ENCODE measurements around the gene NYAP2. TPM values are rescaled to one million over a fixed set of nuclear protein-coding genes. Genes with fewer than 3 reads are reported as not detected.

NYAP2 gene
- total RNA-seq, 2 experiments from 2014 or later: 0.06 TPM; not detected in 1

DNA sequence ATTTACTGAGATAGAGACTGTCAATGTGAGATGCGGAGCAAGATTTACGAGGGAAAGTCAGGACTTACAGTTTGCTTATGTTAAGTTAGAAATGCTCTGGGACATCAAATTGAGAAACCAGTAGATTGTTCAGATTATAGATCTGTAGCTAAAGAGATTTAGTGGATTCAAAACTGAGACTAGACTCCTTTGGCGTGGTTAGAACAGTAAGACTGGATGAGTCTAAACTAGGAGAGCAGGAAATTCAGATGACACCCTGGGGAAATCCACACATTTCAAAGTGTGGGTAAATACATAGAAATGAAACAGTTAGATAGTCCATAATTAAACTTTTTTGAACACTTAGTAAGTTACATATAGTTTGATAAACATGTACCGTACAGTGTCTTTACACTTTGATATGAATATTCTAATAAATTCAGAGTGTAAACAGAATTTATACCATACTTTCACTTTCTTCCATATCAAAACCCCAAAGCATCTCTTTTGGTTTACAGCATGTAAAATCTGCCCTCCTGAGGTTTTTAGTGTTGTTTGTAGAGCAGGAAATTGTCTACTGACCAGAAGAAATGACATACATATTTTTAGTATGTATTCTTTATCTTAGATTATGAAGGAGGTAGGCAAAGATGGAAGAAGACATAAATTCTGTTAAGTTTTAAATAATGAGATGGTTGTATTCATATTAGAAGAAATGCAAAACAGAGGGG, 231.5 kb downstream of the NYAP2 start:
- Mint-ChIP-seq H3K4me1 (peaks cover 11% of the 10 kb centered on the region), H3K27ac (no peak overlapping the region), H3K36me3 (no peaks in the 10 kb centered on the region), H3K9me3 (no peaks in the 10 kb centered on the region), H3K27me3 (peaks cover 25% of the 10 kb centered on the region), H3K4me3 (no peak overlapping the region)
- no peak for DNase-seq

DNA sequence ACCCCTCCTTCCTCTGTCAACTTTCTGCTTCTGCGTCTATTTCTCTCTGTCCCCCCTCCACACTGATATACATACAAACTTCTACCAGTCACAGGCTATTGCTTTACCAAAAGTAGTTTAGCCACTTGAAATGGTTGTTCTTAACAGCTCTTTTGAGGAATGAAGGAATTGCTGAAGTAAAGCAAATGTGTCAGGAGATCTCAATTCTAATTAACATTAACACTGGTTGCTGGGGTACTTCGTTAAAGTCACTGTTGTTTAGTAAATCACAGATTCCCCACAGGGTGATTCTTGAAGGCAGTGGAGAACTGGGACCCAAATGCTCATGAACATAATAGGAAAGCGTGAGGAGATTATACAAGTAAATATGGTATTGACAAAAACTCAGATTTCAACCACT, 232.8 kb downstream of the NYAP2 start:
- Mint-ChIP-seq H3K36me3 (no peaks in the 10 kb centered on the region), H3K27me3 (peaks cover 31% of the 10 kb centered on the region), H3K27ac (no peak overlapping the region), H3K4me3 (no peak overlapping the region), H3K4me1 (peaks cover 11% of the 10 kb centered on the region), H3K9me3 (no peaks in the 10 kb centered on the region)
- no peak for DNase-seq

DNA sequence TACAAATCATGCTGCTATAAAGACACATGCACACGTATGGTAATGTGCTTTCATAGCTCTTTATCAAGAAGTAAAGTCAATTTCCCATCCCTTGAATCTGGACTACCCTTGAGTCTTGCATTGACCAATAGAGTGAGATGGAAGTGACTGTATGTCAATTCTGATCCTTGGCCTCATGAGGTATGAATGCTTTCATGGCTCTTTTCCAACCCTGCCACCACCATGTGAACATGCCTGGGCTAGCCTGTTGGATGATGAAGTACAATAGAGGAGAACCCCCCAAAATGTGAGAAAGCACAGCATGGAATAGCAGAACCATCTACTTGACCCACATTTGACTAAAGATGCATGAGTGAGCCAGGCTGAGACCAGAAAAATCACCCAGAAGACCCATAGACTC, 237.0 kb downstream of the NYAP2 start:
- no peaks in the 10 kb centered on the region for H3K36me3 Mint-ChIP-seq
- H3K27ac Mint-ChIP-seq: no peak overlapping the region
- peaks cover 36% of the 10 kb centered on the region for H3K27me3 Mint-ChIP-seq
- no peak for DNase-seq
- H3K9me3 Mint-ChIP-seq: no peaks in the 10 kb centered on the region
- H3K4me3 Mint-ChIP-seq: no peak overlapping the region
- H3K4me1 Mint-ChIP-seq: peaks cover 2% of the 10 kb centered on the region

DNA sequence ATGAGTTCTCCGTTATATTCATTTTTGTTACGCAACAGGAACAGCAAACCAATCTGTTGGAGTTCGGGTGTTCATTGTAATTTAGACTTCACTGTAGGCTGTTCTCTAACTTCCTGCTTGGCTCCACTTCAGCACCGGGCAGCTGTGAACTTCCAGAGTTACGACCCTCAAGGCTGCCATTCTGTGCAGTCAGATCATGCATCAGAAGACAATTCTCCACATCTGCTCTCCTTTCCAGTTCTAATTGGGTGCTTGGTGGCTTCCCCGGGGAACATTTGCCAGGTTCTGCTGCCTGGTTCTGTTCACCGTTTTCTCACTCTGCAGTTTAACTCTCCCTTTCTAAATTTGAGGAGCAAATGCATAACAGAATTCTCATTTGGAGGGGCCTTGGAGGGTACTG, 237.7 kb downstream of the NYAP2 start:
- Mint-ChIP-seq H3K36me3 (no peaks in the 10 kb centered on the region), H3K27me3 (peaks cover 29% of the 10 kb centered on the region), H3K27ac (no peak overlapping the region), H3K9me3 (no peaks in the 10 kb centered on the region), H3K4me1 (peaks cover under 1% of the 10 kb centered on the region), H3K4me3 (no peak overlapping the region)
- no peak for DNase-seq

DNA sequence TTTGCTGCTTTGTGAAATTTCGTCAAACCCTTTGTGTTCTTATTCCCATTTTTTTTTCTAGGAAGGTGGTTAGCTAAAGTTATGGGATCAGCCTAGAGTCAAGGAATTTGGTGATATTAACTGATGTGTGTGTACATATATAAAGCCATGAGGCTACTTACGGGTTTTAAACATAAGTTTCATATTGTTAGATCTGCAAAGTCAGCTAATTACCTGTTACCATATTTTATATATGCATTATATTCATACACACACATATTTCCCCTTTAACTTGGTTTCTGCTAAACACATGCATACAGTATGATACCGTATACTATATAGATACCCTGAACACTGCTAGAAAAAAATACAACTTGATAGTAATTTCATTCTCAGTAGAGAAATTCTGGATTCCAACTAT, 241.0 kb downstream of the NYAP2 start:
- H3K9me3 Mint-ChIP-seq: peaks cover 2% of the 10 kb centered on the region
- DNase-seq: no peak
- no peak overlapping the region for H3K27ac Mint-ChIP-seq
- H3K27me3 Mint-ChIP-seq: peaks cover 18% of the 10 kb centered on the region
- no peak overlapping the region for H3K4me3 Mint-ChIP-seq
- no peaks in the 10 kb centered on the region for H3K36me3 Mint-ChIP-seq
- H3K4me1 Mint-ChIP-seq: no peaks in the 10 kb centered on the region

DNA sequence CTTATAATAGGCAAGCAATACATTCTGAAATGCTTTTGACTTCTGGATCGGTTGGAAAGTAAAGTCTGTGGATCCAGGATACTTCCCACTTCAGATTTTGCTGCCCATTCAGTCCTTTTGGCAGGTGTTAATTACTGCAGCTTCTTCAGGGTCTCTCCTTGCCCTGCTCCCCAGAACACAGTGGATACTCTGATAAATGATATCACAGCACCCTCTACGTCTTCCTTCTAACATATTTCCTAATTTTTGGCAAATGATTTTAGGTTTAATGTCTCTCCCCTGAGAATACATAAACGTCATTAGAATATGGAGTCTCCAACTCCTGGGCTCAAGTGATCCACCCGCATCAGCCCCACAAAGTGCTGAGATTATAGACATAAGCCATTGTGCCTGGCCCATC, 249.8 kb downstream of the NYAP2 start:
- no peaks in the 10 kb centered on the region for H3K36me3 Mint-ChIP-seq
- peaks cover 5% of the 10 kb centered on the region for H3K27me3 Mint-ChIP-seq
- H3K4me3 Mint-ChIP-seq: no peak overlapping the region
- H3K27ac Mint-ChIP-seq: no peak overlapping the region
- peaks cover 2% of the 10 kb centered on the region for H3K9me3 Mint-ChIP-seq
- DNase-seq: no peak
- H3K4me1 Mint-ChIP-seq: no peaks in the 10 kb centered on the region

DNA sequence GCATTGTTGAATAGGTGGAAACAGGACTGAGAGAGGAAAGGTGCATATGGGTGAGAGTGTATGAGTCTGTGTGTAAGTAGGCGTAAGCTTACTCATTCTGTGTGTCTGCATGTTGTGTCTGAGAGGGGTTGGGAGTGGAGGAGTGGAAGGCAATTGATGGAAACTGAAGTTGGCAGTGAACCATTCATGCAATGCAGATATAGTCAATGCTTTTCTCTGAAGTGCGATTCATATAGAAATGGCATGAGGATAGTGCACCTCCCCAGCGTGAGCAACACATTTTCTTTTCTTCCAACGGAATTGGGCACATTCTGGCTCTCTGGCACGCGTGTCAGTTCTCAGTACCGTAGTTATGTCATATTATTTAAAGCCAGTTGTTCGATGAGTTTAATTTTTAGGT, 250.5 kb downstream of the NYAP2 start:
- no peaks in the 10 kb centered on the region for H3K36me3 Mint-ChIP-seq
- H3K4me1 Mint-ChIP-seq: no peaks in the 10 kb centered on the region

DNA sequence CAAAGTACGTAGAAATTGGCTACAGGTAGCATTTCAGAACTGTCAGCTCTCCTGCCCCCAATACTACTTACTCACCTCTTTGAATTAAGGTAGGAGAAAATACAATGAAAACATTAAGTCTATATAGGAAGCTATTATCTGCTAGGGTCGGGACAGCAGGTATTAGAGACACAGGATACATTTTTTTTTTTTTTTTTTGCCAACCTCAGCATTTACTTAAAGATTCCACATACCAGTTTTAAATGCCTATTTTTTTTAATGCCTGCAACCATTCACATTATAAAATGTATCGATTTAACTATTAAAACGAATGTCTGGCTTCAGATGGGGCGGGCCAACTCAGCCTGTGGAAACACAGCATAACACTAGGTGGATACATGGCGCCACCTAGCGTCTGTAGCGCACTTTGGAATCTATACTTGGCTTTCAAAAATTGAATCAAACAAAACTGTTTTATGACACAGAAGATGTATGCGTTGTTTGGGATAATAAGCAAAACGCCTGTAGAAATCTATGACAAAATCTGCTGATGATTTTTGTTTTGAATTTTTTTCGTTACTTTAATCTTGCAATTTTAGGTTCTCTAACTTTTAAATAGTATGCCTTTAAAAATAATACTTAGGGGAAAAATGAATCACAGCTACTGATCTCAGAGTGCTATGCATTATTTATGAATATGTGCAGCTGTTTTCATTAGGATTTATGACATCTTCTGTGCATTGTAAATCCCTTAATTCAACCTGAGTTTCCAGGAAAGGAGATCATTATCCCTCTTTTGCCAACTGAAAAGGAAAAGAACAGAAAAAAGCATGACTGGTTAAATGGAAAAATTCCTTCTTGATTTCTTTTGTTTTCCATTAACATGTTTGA, 261.0 kb downstream of the NYAP2 start:
- Mint-ChIP-seq H3K4me1 (no peaks in the 10 kb centered on the region), H3K36me3 (no peaks in the 10 kb centered on the region), H3K27me3 (peaks cover 39% of the 10 kb centered on the region), H3K4me3 (no peak overlapping the region), H3K27ac (no peak overlapping the region), H3K9me3 (no peaks in the 10 kb centered on the region)
- DNase-seq: peak; percentile 60

More for the DNA sequence above, 250.5 kb downstream of the NYAP2 start:
- no peak overlapping the region for H3K27ac Mint-ChIP-seq
- H3K27me3 Mint-ChIP-seq: peaks cover 5% of the 10 kb centered on the region
- no peak overlapping the region for H3K4me3 Mint-ChIP-seq
- H3K9me3 Mint-ChIP-seq: no peaks in the 10 kb centered on the region
- no peak for DNase-seq

DNA sequence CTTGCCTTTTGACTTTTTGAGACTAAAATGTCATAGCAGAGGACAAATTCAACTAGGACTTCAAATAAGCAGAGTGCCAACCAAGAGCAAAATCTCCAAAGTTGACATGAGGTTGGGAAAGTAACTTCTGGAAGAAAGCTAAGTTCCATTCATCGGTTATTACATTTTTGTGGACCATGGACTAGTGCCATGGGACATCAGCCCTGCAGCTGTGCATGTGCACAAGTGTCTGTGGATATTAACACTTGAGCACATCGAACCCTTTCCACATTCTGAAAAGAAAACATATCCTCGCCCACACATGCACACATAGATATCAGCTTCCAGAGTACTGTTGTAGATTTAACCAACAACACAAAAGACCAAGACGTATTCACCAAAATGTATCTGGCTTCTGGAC, 262.6 kb downstream of the NYAP2 start:
- no peak for DNase-seq
- no peaks in the 10 kb centered on the region for H3K36me3 Mint-ChIP-seq
- no peak overlapping the region for H3K27ac Mint-ChIP-seq
- no peak overlapping the region for H3K4me3 Mint-ChIP-seq
- no peaks in the 10 kb centered on the region for H3K4me1 Mint-ChIP-seq
- H3K27me3 Mint-ChIP-seq: peaks cover 35% of the 10 kb centered on the region
- H3K9me3 Mint-ChIP-seq: no peaks in the 10 kb centered on the region

DNA sequence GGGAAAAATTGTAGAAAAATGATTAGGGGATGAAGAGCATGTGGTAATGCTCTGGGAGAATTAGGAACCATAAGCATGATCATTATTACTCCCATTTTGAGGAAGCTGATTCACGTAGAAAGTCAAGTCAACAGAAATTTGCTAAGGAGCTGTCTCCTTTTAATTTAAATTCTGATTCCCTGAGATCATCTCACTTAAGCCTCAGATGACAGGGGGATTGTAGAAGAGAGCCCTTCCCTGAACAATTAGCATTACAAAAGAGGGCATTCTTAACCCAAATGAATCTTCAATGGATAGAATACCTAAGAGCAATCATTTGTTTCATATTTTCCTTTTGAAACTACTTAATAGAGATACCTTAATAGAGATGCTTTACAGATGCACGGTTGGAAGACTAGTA, 267.9 kb downstream of the NYAP2 start:
- DNase-seq: no peak
- peaks cover 21% of the 10 kb centered on the region for H3K27me3 Mint-ChIP-seq
- no peaks in the 10 kb centered on the region for H3K36me3 Mint-ChIP-seq
- H3K9me3 Mint-ChIP-seq: no peaks in the 10 kb centered on the region
- H3K4me1 Mint-ChIP-seq: no peaks in the 10 kb centered on the region
- no peak overlapping the region for H3K27ac Mint-ChIP-seq
- H3K4me3 Mint-ChIP-seq: no peak overlapping the region

DNA sequence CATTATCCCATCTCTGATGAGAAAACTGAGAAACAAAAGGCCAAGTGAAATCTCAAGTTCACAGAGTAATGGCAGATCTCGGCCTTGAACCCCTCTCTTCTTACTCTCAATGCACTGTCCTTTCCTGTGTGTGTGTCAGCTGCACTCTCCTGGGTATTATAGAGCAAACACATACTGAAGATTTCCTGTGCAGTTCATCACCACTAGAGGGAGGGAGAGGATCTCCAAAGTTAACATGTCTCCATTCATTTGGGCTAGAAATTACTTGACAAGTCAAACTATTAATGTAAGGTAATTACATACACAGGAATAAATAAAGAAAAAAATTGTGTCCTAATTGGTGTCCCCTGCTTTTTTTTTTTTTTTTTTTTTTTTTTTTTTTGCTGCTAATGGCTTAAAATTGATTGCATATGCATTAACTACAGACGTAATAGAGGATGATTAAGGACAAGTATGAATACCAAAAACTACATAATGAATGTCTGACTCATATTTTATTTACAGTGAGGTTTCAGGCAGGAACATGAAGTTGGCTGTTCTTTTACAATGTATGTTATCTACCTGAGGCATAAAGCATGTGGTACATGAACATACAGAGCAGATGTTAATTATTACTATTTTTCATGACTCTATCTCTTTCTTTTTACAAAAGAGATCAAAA, 269.2 kb downstream of the NYAP2 start:
- Mint-ChIP-seq H3K27me3 (peaks cover 11% of the 10 kb centered on the region), H3K9me3 (no peaks in the 10 kb centered on the region), H3K4me3 (no peak overlapping the region), H3K4me1 (no peaks in the 10 kb centered on the region), H3K27ac (no peak overlapping the region), H3K36me3 (no peaks in the 10 kb centered on the region)
- DNase-seq: no peak

DNA sequence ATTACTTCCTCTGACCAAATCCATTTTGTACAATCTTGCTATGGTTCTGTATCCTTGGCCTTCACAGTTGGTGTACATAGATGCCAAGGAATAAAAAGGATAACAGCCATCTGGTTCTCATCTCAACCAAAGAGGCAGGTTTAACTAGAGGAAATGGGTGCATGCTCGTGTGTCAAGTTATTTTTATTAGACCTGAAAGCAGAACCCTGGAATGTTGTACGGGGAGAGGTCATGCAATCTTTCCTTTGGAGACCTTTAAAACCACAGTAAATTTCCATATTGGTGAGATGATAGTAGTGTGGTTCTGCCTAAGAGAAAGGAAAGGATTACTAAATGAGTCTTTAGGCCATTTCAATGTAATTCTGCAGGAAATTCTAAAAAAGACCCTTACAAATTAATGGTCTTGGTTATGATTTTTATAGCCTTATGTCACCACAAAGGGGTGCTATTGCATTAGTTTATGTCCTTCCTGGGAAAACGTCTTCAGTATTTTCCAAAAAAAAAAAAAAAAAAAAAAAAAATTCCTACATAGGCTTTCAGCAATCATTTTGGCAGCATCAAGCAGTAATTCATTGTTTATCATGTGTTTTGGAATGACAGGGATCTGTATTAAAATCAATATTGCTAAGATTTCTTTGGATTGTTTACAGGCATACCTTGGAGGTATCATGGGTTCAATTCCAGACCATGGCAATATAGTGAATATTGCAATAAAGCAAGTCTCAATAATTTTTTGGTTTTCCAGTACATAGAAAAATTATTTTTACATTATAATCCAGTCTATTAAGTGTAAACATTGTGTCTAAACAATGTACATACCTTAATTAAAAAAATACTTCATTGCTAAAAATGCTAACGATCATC, 270.8 kb downstream of the NYAP2 start:
- no peaks in the 10 kb centered on the region for H3K9me3 Mint-ChIP-seq
- no peak overlapping the region for H3K4me3 Mint-ChIP-seq
- peaks cover under 1% of the 10 kb centered on the region for H3K27me3 Mint-ChIP-seq
- no peak for DNase-seq
- H3K36me3 Mint-ChIP-seq: no peaks in the 10 kb centered on the region
- H3K27ac Mint-ChIP-seq: no peak overlapping the region
- H3K4me1 Mint-ChIP-seq: no peaks in the 10 kb centered on the region

DNA sequence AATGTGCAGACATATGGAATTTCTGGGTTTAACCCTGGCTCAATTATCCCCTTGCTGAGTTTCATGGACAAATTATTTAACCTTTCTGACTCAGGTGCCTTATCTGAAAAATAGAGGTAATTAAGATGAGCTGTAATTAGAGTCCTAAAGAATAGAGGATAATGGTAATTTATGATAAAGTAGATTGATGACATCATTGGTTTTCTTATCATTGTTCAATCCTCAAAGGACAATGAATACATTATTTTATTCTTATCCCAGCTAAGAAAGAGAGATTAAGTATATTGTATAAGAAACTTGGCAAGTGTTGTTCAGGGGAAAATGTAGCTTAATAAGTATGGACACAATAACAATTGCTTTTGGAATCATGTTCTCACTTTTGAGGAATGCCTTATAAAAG, 279.3 kb downstream of the NYAP2 start:
- H3K36me3 Mint-ChIP-seq: no peaks in the 10 kb centered on the region

DNA sequence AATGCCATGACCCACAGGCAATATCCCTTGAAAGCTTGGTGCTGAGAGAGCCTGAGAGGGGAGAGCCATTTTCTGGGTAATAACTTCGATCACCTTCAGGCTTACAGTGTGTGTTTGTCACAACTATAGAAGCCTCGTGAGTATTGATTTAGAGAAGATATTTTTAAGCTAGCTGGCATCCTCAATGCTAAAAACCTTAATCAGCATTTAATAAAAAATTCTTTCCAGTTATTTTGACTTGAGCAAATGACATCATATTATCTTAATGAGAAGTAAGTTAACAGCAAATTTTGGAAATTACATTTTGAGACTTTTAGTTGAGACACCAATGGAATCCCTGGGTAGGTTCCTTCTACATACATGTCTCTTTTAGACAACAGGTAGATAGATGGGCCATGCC, 283.7 kb downstream of the NYAP2 start:
- Mint-ChIP-seq H3K4me3 (no peak overlapping the region), H3K9me3 (no peaks in the 10 kb centered on the region), H3K27ac (no peak overlapping the region), H3K27me3 (peaks cover 16% of the 10 kb centered on the region), H3K36me3 (no peaks in the 10 kb centered on the region), H3K4me1 (no peaks in the 10 kb centered on the region)
- no peak for DNase-seq

More for the DNA sequence above, 279.3 kb downstream of the NYAP2 start:
- no peaks in the 10 kb centered on the region for H3K4me1 Mint-ChIP-seq
- no peak for DNase-seq
- H3K27me3 Mint-ChIP-seq: peaks cover 16% of the 10 kb centered on the region
- no peaks in the 10 kb centered on the region for H3K9me3 Mint-ChIP-seq
- H3K4me3 Mint-ChIP-seq: no peak overlapping the region
- H3K27ac Mint-ChIP-seq: no peak overlapping the region

DNA sequence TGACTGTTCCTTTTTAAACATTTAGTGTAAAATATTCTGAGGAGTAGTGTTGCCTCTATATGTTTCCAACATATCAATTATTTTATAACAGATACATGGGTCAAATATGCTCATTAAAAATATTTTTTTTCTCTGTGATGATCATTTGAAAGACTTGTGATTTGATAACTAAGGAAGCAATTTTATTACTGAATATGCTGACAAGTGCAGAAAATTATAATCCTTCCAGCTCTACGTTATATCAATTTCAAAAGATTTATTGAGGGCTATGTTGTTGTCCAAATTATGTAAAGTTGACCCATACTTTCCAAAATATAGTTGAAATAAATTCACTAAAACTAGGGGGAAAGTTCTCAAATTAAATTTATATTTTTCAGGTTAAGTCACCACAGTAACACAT, 290.6 kb downstream of the NYAP2 start:
- Mint-ChIP-seq H3K4me1 (no peaks in the 10 kb centered on the region), H3K27ac (no peak overlapping the region), H3K27me3 (peaks cover 9% of the 10 kb centered on the region), H3K36me3 (no peaks in the 10 kb centered on the region), H3K4me3 (no peak overlapping the region), H3K9me3 (no peaks in the 10 kb centered on the region)
- no peak for DNase-seq
